GM18909 (cell line): ENCODE results near the gene LIN54.
A peak's percentile ranks its signal among the peaks of the same experiment; 100 is the strongest.

ENCODE experiments used
- ATAC-seq: cut with Tn5 transposase; IDR thresholded peaks from one replicate; pipeline ENCODE4 v1.9.1; 2021; ENCODE audit warnings: mild to moderate bottlenecking; ENCODE audit not compliant: unreplicated experiment, poor library complexity

Gene LIN54

GRCh38 chr4:82898322-82899243 is 112.0 kb downstream of the LIN54 start:
- no peak for ATAC-seq

DNA sequence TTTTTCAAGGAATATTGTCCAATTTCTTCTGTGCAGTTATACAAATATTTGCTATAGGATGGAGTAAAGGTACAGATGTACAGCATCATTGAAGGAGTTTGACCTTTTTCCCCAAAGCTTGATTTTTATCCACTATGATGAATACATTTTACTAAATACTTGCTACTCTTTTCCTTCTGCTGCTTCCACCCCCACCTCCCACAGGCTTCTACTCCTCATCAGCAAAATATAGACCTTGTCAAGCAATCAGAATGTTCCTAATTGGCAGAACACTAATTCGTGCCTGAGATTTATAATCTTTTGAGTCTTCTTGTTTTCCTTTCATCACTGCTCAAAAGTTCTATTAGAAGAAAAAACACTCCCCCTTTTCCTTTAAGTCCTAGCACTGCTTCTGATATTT is 113.9 kb downstream of the LIN54 start:
- ATAC-seq = no peak

DNA sequence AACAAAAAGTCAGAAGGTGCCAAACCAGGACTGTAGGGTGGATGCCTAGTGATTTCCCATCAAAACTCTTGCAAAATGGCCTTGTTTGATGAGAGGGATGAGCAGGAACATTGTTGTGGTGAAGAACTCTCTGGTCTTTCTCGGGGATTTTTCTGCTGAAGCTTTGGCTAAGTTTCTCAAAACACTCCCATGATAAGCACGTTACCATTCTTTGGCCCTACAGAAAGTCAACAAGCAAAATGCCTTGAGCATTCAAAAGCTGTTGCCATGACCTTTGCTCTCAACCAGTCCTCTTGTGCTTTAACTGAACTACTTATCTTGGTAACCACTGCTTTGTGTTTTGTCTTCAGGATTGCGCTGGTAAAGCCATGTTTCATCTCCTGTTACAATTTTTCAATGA is 116.7 kb downstream of the LIN54 start:
- ATAC-seq = no peak

DNA sequence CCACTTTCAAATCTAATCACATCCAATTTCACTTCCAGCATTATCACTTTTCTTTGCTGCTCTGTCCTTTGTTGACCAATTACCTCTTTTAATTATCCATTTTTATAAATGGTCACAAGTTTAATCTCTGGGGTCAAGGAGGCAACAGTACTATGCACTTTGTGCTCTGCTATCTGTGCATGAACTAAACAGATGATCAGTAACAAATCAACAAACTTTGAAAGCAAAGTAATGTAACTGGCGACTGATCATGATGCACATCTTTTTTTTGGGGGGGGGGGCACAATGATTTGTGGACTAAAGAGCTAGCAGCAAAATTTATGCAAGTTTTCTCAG is 118.2 kb downstream of the LIN54 start:
- no peak for ATAC-seq

DNA sequence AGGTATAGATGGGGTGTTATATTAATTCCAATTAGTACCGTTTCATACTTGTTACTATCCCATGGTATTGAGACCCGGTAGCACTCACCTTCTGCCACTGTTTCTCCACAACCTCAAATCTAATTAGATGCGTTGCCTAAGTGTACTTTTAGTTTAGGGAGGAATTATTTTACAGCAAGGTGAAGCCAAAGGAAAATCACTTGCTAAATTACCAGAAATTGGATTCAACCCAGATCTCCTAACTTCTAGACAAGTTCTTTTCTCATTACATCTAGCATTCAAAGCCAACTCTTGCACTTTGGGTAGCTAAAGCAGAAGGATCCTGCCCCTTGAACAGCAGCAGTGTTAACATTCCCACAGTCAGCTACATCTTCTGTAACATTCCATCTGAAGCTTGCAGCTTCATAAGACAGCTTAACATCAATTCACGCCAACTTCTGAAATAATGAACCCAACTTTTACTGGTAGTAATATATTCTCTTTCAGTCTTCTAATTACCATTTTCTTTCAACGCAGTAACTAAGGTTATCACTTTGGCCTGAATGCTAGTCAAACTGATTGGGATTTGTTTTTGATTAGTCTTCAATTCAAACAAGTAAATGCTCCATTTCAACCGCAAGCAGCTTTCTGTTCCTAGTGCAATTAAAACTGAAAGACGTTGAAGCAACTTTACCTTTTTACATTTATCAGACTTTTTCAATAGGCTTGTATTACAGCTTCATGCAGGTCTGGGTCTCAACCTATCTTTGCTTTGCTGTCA is 118.7 kb downstream of the LIN54 start:
- ATAC-seq = no peak

- ATAC-seq = peak; percentile 93
Measured at GRCh38 chr4:82890901-82891706, 119.5 kb downstream of the LIN54 start, which contains the start of gene SEC31A. SEC31A (minus strand) TSS chr4:82891153; CDS start chr4:82881936, 9,217 bp downstream.

GRCh38 chr4:82890528-82890900 is 120.1 kb downstream of the LIN54 start:
- ATAC-seq = no peak

DNA sequence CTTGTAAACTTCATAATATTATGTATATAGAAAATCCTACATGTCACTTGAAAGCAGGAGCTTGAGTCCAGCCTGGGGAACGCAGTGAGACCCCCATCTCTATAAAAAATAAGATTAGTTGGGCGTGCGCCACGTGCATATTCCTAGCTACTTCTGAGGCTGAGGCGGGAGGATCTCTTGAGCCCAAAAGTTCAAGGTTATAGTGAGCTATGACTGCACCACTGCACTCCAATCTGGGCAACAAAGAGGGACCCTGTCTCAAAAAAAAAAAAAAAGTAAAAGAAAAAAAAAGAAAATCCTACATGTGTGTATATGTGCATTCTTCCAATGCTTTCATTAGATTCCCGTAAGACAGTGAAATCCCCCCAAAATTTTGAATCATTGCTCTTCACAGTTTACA is 121.3 kb downstream of the LIN54 start:
- ATAC-seq = no peak

GRCh38 chr4:82886147-82886942 is 124.3 kb downstream of the LIN54 start:
- no peak for ATAC-seq

DNA sequence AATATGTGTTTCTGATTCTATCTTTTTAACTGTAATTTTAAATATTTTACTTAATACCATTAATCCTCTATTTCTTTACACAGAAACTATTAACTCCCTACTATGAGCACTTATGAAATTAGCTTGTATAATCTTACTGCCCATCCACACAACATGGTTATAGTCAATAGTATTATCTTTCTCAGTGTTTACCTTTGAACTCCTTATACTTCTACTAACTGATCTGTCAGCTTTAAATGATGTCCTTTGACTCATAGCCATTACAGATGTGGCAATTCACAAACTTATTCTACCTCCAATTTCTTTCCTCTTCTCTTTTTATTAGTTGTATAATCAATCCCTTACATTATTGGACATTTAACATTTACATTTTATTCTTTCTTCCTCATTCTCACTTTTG is 125.2 kb downstream of the LIN54 start:
- no peak for ATAC-seq
